CD4-positive, alpha-beta memory T cell (primary cell): ENCODE data around the gene SCAMP3. TPM values are rescaled to one million over a fixed set of nuclear protein-coding genes. Genes with fewer than 3 reads are reported as not detected.
A peak's percentile ranks its signal among the peaks of the same experiment; 100 is the strongest.
"Not testable (repeated sequence)": the region's sequence is repeated elsewhere in the genome, so short reads cannot be mapped to it uniquely, and the experiment has no call there.

Source experiments
- CTCF ChIA-PET: fragments of 350-600 bp; sonication (Branson Sonifier 250); formaldehyde crosslinking; loops from one replicate; lab custom pipeline; 2021; ENCODE audit warnings: inconsistent platforms; ENCODE audit not compliant: partially characterized antibody; lab: Charles Lee
- POLR2A ChIA-PET: fragments of 350-600 bp; sonication (Branson Sonifier 250); formaldehyde crosslinking; loops from one replicate; lab custom pipeline; 2021; ENCODE audit not compliant: partially characterized antibody; lab: Charles Lee
- DNase-seq, 5 donors: peaks; one replicate each; pipeline versions ENCODE4 v3.0.0 to v3.0.0-alpha.2; 2020 to 2022; ENCODE audit warnings: mixed read lengths in 1 of 5
- H3K27ac ChIP-seq: one replicate; pipeline ENCODE4 v1.7.0; 2013; ENCODE audit warnings: low read depth, low read length
- H3K27me3 ChIP-seq: 2 replicates; pipeline ENCODE4 v1.7.0; 2013; ENCODE audit warnings: mild to moderate bottlenecking, low read length, moderate library complexity; ENCODE audit not compliant: insufficient read depth
- H3K36me3 ChIP-seq: 2 replicates; pipeline ENCODE4 v1.7.0; 2013; ENCODE audit warnings: mild to moderate bottlenecking, low read length, moderate library complexity; ENCODE audit not compliant: insufficient read depth
- H3K4me1 ChIP-seq: 2 replicates; pipeline ENCODE4 v1.7.0; 2013; ENCODE audit warnings: mild to moderate bottlenecking, low read length, moderate library complexity; ENCODE audit not compliant: insufficient read depth
- H3K4me3 ChIP-seq, 2 donors: one replicate each; pipeline ENCODE4 v1.7.0; 2013; ENCODE audit warnings: low read length in 2 of 2, mild to moderate bottlenecking in 1 of 2
- H3K9me3 ChIP-seq, 2 donors: one replicate each; pipeline ENCODE4 v1.7.0; 2013; ENCODE audit warnings: low read length in 2 of 2, control low read depth in 1 of 2; ENCODE audit not compliant: control insufficient read depth in 1 of 2
- H3K27ac Mint-ChIP-seq, 7 donors: one replicate each; pipeline ENCODE4 v1.8.0; 2020 to 2021; ENCODE audit warnings: mixed read lengths in 7 of 7, mild to moderate bottlenecking in 6 of 7, inconsistent platforms in 3 of 7, moderate library complexity in 3 of 7
- H3K27me3 Mint-ChIP-seq, 2 donors: one replicate each; pipeline ENCODE4 v1.8.0; 2020 to 2021; ENCODE audit warnings: mixed read lengths in 2 of 2
- H3K36me3 Mint-ChIP-seq, 2 donors: one replicate each; pipeline ENCODE4 v1.8.0; 2020 to 2021; ENCODE audit warnings: mixed read lengths in 2 of 2, inconsistent platforms in 1 of 2, mild to moderate bottlenecking in 1 of 2
- H3K4me1 Mint-ChIP-seq, 4 donors: one replicate each; pipeline ENCODE4 v1.8.0; 2020 to 2021; ENCODE audit warnings: mixed read lengths in 4 of 4, mild to moderate bottlenecking in 1 of 4
- H3K4me3 Mint-ChIP-seq, 8 donors: one replicate each; pipeline ENCODE4 v1.8.0; 2020 to 2021; ENCODE audit warnings: mixed read lengths in 8 of 8, mild to moderate bottlenecking in 7 of 8, moderate library complexity in 6 of 8, inconsistent platforms in 3 of 8
- H3K9me3 Mint-ChIP-seq, 8 donors: one replicate each; pipeline ENCODE4 v1.8.0; 2020 to 2021; ENCODE audit warnings: mixed read lengths in 8 of 8, mild to moderate bottlenecking in 5 of 8, inconsistent platforms in 3 of 8, moderate library complexity in 1 of 8
- intact Hi-C: fragments of 100-400 bp; cut with micrococcal nuclease; formaldehyde crosslinking; loops from one replicate; pipeline ENCODE4 v1.15.1; 2023
- polyA plus RNA-seq, 2 donors: library from polyadenylated mRNA; unstranded; fragments of 300-500 nt; fragmentation: Illumina TruSeq; gene quantifications; one replicate each; pipeline ENCODE4 v1.2.3, GENCODE V29; 2021
- total RNA-seq, 2 experiments: library from RNA; stranded (reverse); gene quantifications; one replicate each; pipeline ENCODE4 v1.2.3, GENCODE V29; 2021

The SCAMP3 gene
- total and polyA plus RNA-seq, 4 experiments from 2014 or later: 94.4 to 160 (median 116) TPM

DNA sequence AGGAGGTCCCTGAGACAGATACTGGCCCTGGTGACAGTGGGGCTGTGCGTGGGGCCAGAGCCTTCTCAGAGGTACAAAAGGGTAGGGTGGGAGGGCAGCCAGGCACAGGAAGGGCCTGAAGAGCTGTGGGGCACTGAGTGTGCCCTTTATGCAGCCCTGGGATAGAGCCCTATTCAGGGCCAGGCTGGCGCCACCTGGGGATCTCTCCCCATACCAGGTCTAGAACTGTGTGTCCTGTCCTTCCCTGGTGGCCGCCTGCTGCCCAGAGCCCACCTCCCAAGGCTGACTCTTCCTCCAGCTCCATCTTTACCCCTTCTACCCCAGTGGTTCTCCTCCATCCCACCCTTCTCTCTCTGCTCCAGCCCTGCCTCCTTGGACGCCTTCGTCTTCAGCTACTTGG, 28.7 kb downstream of the SCAMP3 start:
- intact Hi-C loops, H3K27ac ChIP-seq, CTCF ChIA-PET, H3K27me3 Mint-ChIP-seq, POLR2A ChIA-PET, H3K36me3 ChIP-seq, H3K27me3 ChIP-seq, H3K9me3 Mint-ChIP-seq, H3K4me3 Mint-ChIP-seq, DNase-seq, H3K27ac Mint-ChIP-seq, H3K4me3 ChIP-seq, H3K9me3 ChIP-seq: not testable (repeated sequence)
- H3K4me1 ChIP-seq: peaks cover 14% of the 10 kb centered on the region
- peaks cover 21 to 26% of the 10 kb centered on the region in 2 donors for H3K36me3 Mint-ChIP-seq
- H3K4me1 Mint-ChIP-seq: peaks cover 10 to 24% (median 17%) of the 10 kb centered on the region in 4 donors

GRCh38 chr1:155232001-155232978, 29.9 kb downstream of the SCAMP3 start:
- ChIA-PET POLR2A (interaction anchor here (1.0 to 1.4 kb wide), 2 partner anchors 11 to 58 kb away, joined by 3 to 5 read pairs; no protein-coding TSS in a partner anchor), CTCF (interaction anchor here (1.5 kb wide), 1 partner anchor 18 kb away, joined by 3 read pairs; no protein-coding TSS in a partner anchor)
- H3K4me1 Mint-ChIP-seq: peaks cover 13 to 33% (median 24%) of the 10 kb centered on the region in 4 donors
- H3K36me3 ChIP-seq, DNase-seq, H3K9me3 ChIP-seq, H3K27ac ChIP-seq, intact Hi-C loops, H3K4me3 ChIP-seq, H3K27me3 ChIP-seq, H3K27me3 Mint-ChIP-seq, H3K4me3 Mint-ChIP-seq, H3K9me3 Mint-ChIP-seq: not testable (repeated sequence)
- H3K27ac Mint-ChIP-seq: peak overlapping the region in 3 of 7 donors; percentile 11 to 53 (median 15)
- H3K4me1 ChIP-seq: peaks cover 22% of the 10 kb centered on the region
- H3K36me3 Mint-ChIP-seq: peaks cover 15 to 19% of the 10 kb centered on the region in 2 donors

- H3K27ac Mint-ChIP-seq: peak overlapping the region in 5 of 7 donors; percentile 10 to 82 (median 24)
- CTCF ChIA-PET: interaction anchor here (1.5 kb wide), 1 partner anchor 19 kb away, joined by 3 read pairs; no protein-coding TSS in a partner anchor
These were observed 30.9 kb downstream of the SCAMP3 start for GRCh38 chr1:155231302-155231701.

GRCh38 chr1:155228096-155228427, 34.1 kb downstream of the SCAMP3 start:
- Histone ChIP-seq H3K27me3 (no peaks in the 10 kb centered on the region), H3K4me1 (peaks cover 19% of the 10 kb centered on the region), H3K27ac (peak overlapping the region; percentile 69), H3K36me3 (no peaks in the 10 kb centered on the region), H3K9me3 (no peaks in the 10 kb centered on the region), H3K4me3 (peak overlapping the region in 1 of 2 donors; percentile 80)
- POLR2A ChIA-PET: interaction anchor here (1.5 to 3.8 kb wide), 8 partner anchors 13 to 143 kb away, joined by 3 to 89 read pairs (median 15); partner anchors contain the start of genes CLK2, KRTCAP2, MTX1 and THBS3
- CTCF ChIA-PET: interaction anchor here (0.6 to 7.4 kb wide), 6 partner anchors 21 to 143 kb away, joined by 3 to 106 read pairs (median 9); partner anchors contain the start of genes KRTCAP2, MTX1 and THBS3
- no peak for DNase-seq
- intact Hi-C loops: no loop called here
- H3K9me3 Mint-ChIP-seq: no peaks in the 10 kb centered on the region
- peak overlapping the region; percentile 78 to 93 (median 88) for H3K4me3 Mint-ChIP-seq
- H3K27me3 Mint-ChIP-seq: no peaks in the 10 kb centered on the region
- peaks cover 14 to 34% (median 25%) of the 10 kb centered on the region in 4 donors for H3K4me1 Mint-ChIP-seq
- peak overlapping the region; percentile 77 to 97 (median 93) for H3K27ac Mint-ChIP-seq
- H3K36me3 Mint-ChIP-seq: peaks cover 0 to 9% of the 10 kb centered on the region in 2 donors

More at GRCh38 chr1:155231302-155231701, 30.9 kb downstream of the SCAMP3 start:
- H3K27me3 ChIP-seq, intact Hi-C loops, H3K9me3 ChIP-seq, H3K27ac ChIP-seq, H3K4me3 Mint-ChIP-seq, H3K36me3 ChIP-seq, H3K4me3 ChIP-seq, H3K9me3 Mint-ChIP-seq, H3K27me3 Mint-ChIP-seq, DNase-seq: not testable (repeated sequence)
- POLR2A ChIA-PET: interaction anchor here (1.0 to 1.4 kb wide), 2 partner anchors 12 to 57 kb away, joined by 3 to 5 read pairs; no protein-coding TSS in a partner anchor
- Mint-ChIP-seq H3K4me1 (peaks cover 16 to 35% (median 26%) of the 10 kb centered on the region in 4 donors), H3K36me3 (peaks cover 9 to 16% of the 10 kb centered on the region in 2 donors)
- H3K4me1 ChIP-seq: peaks cover 22% of the 10 kb centered on the region

GRCh38 chr1:155227261-155228095, 34.7 kb downstream of the SCAMP3 start:
- intact Hi-C loops: loop anchor here (1.0 kb wide), 2 partner anchors 17 to 33 kb away; no protein-coding TSS in a partner anchor
- ChIA-PET POLR2A (interaction anchor here (1.1 to 3.8 kb wide), 13 partner anchors 14 to 142 kb away, joined by 3 to 89 read pairs (median 7); partner anchors contain the start of genes CLK2, KRTCAP2, MTX1 and THBS3), CTCF (interaction anchor here (0.6 to 7.4 kb wide), 17 partner anchors 12 to 143 kb away, joined by 3 to 106 read pairs (median 5); partner anchors contain the start of genes KRTCAP2, MTX1 and THBS3)
- H3K27ac Mint-ChIP-seq: peak overlapping the region; percentile 77 to 97 (median 93)
- H3K27me3 Mint-ChIP-seq: no peaks in the 10 kb centered on the region
- Histone ChIP-seq H3K9me3 (no peaks in the 10 kb centered on the region), H3K27ac (peak overlapping the region; percentile 69), H3K27me3 (no peaks in the 10 kb centered on the region), H3K36me3 (no peaks in the 10 kb centered on the region), H3K4me3 (peak overlapping the region; percentile 80 to 86), H3K4me1 (peaks cover 19% of the 10 kb centered on the region)
- H3K9me3 Mint-ChIP-seq: no peaks in the 10 kb centered on the region
- peak; percentile 94 to 99 (median 98) for DNase-seq
- H3K4me1 Mint-ChIP-seq: peaks cover 14 to 34% (median 25%) of the 10 kb centered on the region in 4 donors
- H3K36me3 Mint-ChIP-seq: peaks cover 0 to 9% of the 10 kb centered on the region in 2 donors
- H3K4me3 Mint-ChIP-seq: peak overlapping the region; percentile 78 to 93 (median 88)

DNA sequence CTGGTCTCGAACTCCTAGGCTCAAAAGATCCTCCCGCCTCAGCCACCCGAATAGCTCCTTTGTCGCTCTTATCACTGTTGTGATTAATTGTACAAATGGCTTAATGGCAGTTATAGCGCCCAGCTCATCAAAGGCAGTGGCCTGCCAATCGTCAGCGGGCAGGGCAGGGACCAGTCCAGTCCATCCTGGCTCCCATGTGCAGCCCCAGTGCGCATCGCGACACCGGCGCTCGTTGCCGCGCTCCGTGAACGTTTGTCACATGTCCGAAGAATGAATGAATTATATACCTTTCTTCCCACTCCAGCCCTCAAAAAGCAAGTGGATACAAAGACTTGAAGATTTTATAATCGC, 35.3 kb downstream of the SCAMP3 start:
- ChIA-PET CTCF (interaction anchor here (0.7 to 7.4 kb wide), 15 partner anchors 12 to 135 kb away, joined by 3 to 106 read pairs (median 5); partner anchors contain the start of genes KRTCAP2, MTX1 and THBS3), POLR2A (interaction anchor here (1.1 to 3.8 kb wide), 13 partner anchors 14 to 142 kb away, joined by 3 to 89 read pairs (median 7); partner anchors contain the start of genes CLK2, KRTCAP2, MTX1 and THBS3)
- H3K27me3 ChIP-seq: no peaks in the 10 kb centered on the region
- peak overlapping the region; percentile 69 for H3K27ac ChIP-seq
- intact Hi-C loops: loop anchor here (1.0 kb wide), 5 partner anchors 17 to 136 kb away; partner anchors contain the start of gene THBS3
- Mint-ChIP-seq H3K4me3 (peak overlapping the region; percentile 78 to 93 (median 88)), H3K27ac (peak overlapping the region; percentile 77 to 97 (median 93)), H3K27me3 (no peaks in the 10 kb centered on the region), H3K36me3 (peaks cover 0 to 9% of the 10 kb centered on the region in 2 donors), H3K4me1 (peaks cover 14 to 34% (median 25%) of the 10 kb centered on the region in 4 donors), H3K9me3 (no peaks in the 10 kb centered on the region)
- no peaks in the 10 kb centered on the region for H3K9me3 ChIP-seq
- peak overlapping the region; percentile 80 to 86 for H3K4me3 ChIP-seq
- H3K36me3 ChIP-seq: no peaks in the 10 kb centered on the region
- DNase-seq: no peak
- H3K4me1 ChIP-seq: peaks cover 19% of the 10 kb centered on the region
